H9 (cell line): ENCODE measurements around the gene HSPG2. TPM values are rescaled to one million over a fixed set of nuclear protein-coding genes. Genes with fewer than 3 reads are reported as not detected.

ENCODE experiments used
- DNase-seq: peaks from one replicate; pipeline ENCODE4 v3.0.0-alpha.2; 2017
- H2AFZ ChIP-seq: one replicate; pipeline ENCODE4 v1.6.1; 2013; ENCODE audit warnings: mild to moderate bottlenecking, low read length, control low read depth, moderate library complexity
- H2AK5ac ChIP-seq: 2 replicates; pipeline ENCODE4 v1.6.1; 2013; ENCODE audit warnings: low read length, control low read depth, mixed read lengths; ENCODE audit not compliant: insufficient read length
- H2BK120ac ChIP-seq: one replicate; pipeline ENCODE4 v1.6.1; 2013; ENCODE audit warnings: low read depth, mild to moderate bottlenecking, low read length, control low read depth, inconsistent platforms; ENCODE audit not compliant: poor library complexity, severe bottlenecking
- H2BK12ac ChIP-seq: 2 replicates; pipeline ENCODE4 v1.6.1; 2013; ENCODE audit warnings: low read length, control low read depth, mixed read lengths, low read depth; ENCODE audit not compliant: insufficient read length
- H2BK15ac ChIP-seq: 2 replicates; pipeline ENCODE4 v1.6.1; 2013; ENCODE audit warnings: low read depth, low read length, control low read depth
- H2BK20ac ChIP-seq: one replicate; pipeline ENCODE4 v1.6.1; 2013; ENCODE audit warnings: low read depth, mild to moderate bottlenecking, low read length, control low read depth, inconsistent platforms; ENCODE audit not compliant: poor library complexity, severe bottlenecking
- H2BK5ac ChIP-seq: 2 replicates; pipeline ENCODE4 v1.6.1; 2013; ENCODE audit warnings: low read length, control low read depth, mixed read lengths; ENCODE audit not compliant: insufficient read length
- H3K14ac ChIP-seq: 2 replicates; pipeline ENCODE4 v1.6.1; 2013; ENCODE audit warnings: low read length, control low read depth; ENCODE audit not compliant: insufficient read depth
- H3K18ac ChIP-seq: 2 replicates; pipeline ENCODE4 v1.6.1; 2013; ENCODE audit warnings: low read depth, mild to moderate bottlenecking, mixed read lengths, low read length, control low read depth; ENCODE audit not compliant: insufficient read length
- H3K23ac ChIP-seq: 2 replicates; pipeline ENCODE4 v1.6.1; 2013; ENCODE audit warnings: low read length, control low read depth, mixed read lengths, low read depth; ENCODE audit not compliant: insufficient read length
- H3K23me2 ChIP-seq: 2 replicates; pipeline ENCODE4 v1.6.1; 2013; ENCODE audit warnings: low read depth, mild to moderate bottlenecking, mixed read lengths, low read length, control low read depth; ENCODE audit not compliant: insufficient read length, poor library complexity, severe bottlenecking
- H3K27ac ChIP-seq: 2 replicates; pipeline ENCODE4 v1.5.1; 2013; ENCODE audit warnings: low read length, control low read depth, mixed read lengths, low read depth; ENCODE audit not compliant: insufficient read length
- H3K27me3 ChIP-seq: 2 replicates; pipeline ENCODE4 v1.6.1; 2013; ENCODE audit warnings: low read length, control low read depth, inconsistent platforms; ENCODE audit not compliant: insufficient read depth
- H3K4ac ChIP-seq: 2 replicates; pipeline ENCODE4 v1.6.1; 2013; ENCODE audit warnings: low read depth, mild to moderate bottlenecking, control low read depth, inconsistent platforms, low read length, moderate library complexity
- H3K4me1 ChIP-seq: 2 replicates; pipeline ENCODE4 v1.6.1; 2013; ENCODE audit warnings: low read length, control low read depth, inconsistent platforms; ENCODE audit not compliant: insufficient read depth
- H3K4me2 ChIP-seq: 2 replicates; pipeline ENCODE4 v1.6.1; 2013; ENCODE audit warnings: low read length, control low read depth, mixed read lengths; ENCODE audit not compliant: insufficient read length, insufficient read depth
- H3K56ac ChIP-seq: 2 replicates; pipeline ENCODE4 v1.6.1; 2013; ENCODE audit warnings: low read depth, mild to moderate bottlenecking, mixed read lengths, low read length, control low read depth; ENCODE audit not compliant: insufficient read length
- H3K79me1 ChIP-seq: 2 replicates; pipeline ENCODE4 v1.6.1; 2013; ENCODE audit warnings: low read depth, mild to moderate bottlenecking, moderate library complexity, low read length, control low read depth, inconsistent platforms; ENCODE audit not compliant: insufficient read depth, poor library complexity, severe bottlenecking
- H3K79me2 ChIP-seq: 2 replicates; pipeline ENCODE4 v1.6.1; 2013; ENCODE audit warnings: low read length, control low read depth, inconsistent platforms; ENCODE audit not compliant: insufficient read depth
- H3K9ac ChIP-seq: 2 replicates; pipeline ENCODE4 v1.6.1; 2013; ENCODE audit warnings: low read length, control low read depth, mixed read lengths; ENCODE audit not compliant: insufficient read length; ENCODE audit errors: extremely low read depth
- H3K9me3 ChIP-seq: one replicate; pipeline ENCODE4 v1.6.1; 2013; ENCODE audit warnings: low read depth, low read length, inconsistent platforms; ENCODE audit not compliant: control insufficient read depth
- H3T11ph ChIP-seq: one replicate; pipeline ENCODE4 v1.6.1; 2013; ENCODE audit warnings: mild to moderate bottlenecking, low read length, control low read depth, inconsistent platforms
- H4K20me1 ChIP-seq: one replicate; pipeline ENCODE4 v1.6.1; 2013; ENCODE audit not compliant: control insufficient read depth, insufficient read length, insufficient read depth
- H4K5ac ChIP-seq: 2 replicates; pipeline ENCODE4 v1.6.1; 2013; ENCODE audit warnings: low read depth, mild to moderate bottlenecking, mixed read lengths, low read length, control low read depth; ENCODE audit not compliant: insufficient read length
- H4K8ac ChIP-seq: replicated peaks from 2 replicates; pipeline ENCODE4 v1.6.1; 2013; ENCODE audit warnings: low read length, control low read depth, mixed read lengths, low read depth; ENCODE audit not compliant: insufficient read length
- H4K91ac ChIP-seq: 2 replicates; pipeline ENCODE4 v1.6.1; 2013; ENCODE audit warnings: low read depth, mild to moderate bottlenecking, moderate library complexity, mixed read lengths, low read length, control low read depth; ENCODE audit not compliant: insufficient read length
- H3K27ac Mint-ChIP-seq, 3 experiments: 2 replicates in 2 of 3; 3 replicates in 1 of 3; pipeline ENCODE4 v1.8.0; 2020 to 2021; ENCODE audit warnings: mixed read lengths in 3 of 3, mild to moderate bottlenecking in 1 of 3, moderate library complexity in 1 of 3
- H3K27me3 Mint-ChIP-seq: 2 replicates; pipeline ENCODE4 v1.8.0; 2021; ENCODE audit warnings: low read depth, mild to moderate bottlenecking, moderate library complexity, mixed read lengths
- H3K36me3 Mint-ChIP-seq, 3 experiments: 2 replicates in 2 of 3; 3 replicates in 1 of 3; pipeline ENCODE4 v1.8.0; 2020 to 2021; ENCODE audit warnings: low read depth in 3 of 3, mixed read lengths in 3 of 3; ENCODE audit not compliant: insufficient read depth in 1 of 3
- H3K4me1 Mint-ChIP-seq, 2 experiments: 2 replicates each; pipeline ENCODE4 v1.8.0; 2020; ENCODE audit warnings: mixed read lengths in 2 of 2
- H3K4me3 Mint-ChIP-seq, 2 experiments: 2 replicates in 1 of 2; 3 replicates in 1 of 2; pipeline ENCODE4 v1.8.0; 2020 to 2021; ENCODE audit warnings: mild to moderate bottlenecking in 2 of 2, mixed read lengths in 2 of 2, moderate library complexity in 1 of 2
- H3K9me3 Mint-ChIP-seq, 2 experiments: 2 replicates in 1 of 2; 3 replicates in 1 of 2; pipeline ENCODE4 v1.8.0; 2020; ENCODE audit warnings: mild to moderate bottlenecking in 2 of 2, mixed read lengths in 2 of 2, moderate library complexity in 1 of 2
- CTCF ChIP-seq: fragments of 200-600 bp; sonication (generic); conservative IDR thresholded peaks from 3 replicates; pipeline ENCODE4 v1.8.0; 2021; ENCODE audit warnings: antibody characterized with exemption, mild to moderate bottlenecking
- WGBS: extraction: QIAGEN DNeasy Blood & Tissue Kit; methylation state at CpG from one replicate; pipeline ENCODE4 v1.1.7; 2013; ENCODE audit warnings: missing lambda C conversion rate, low lambda C conversion rate, mixed read lengths; ENCODE audit not compliant: insufficient read length; ENCODE audit errors: extremely low coverage; 5-methylcytosine and 5-hydroxymethylcytosine counted together
- total RNA-seq: library from RNA; stranded (reverse); gene quantifications from 2 replicates; pipeline ENCODE4 v1.2.1, GENCODE V29; 2021

Gene HSPG2
- total RNA-seq, 1 experiment from 2014 or later = 90.0 TPM

GRCh38 chr1:21902026-21903012, 34.8 kb downstream of the HSPG2 start:
- H3K27ac ChIP-seq = no peak overlapping the region
- no peak overlapping the region for H2BK120ac ChIP-seq
- H3K56ac ChIP-seq = no peak overlapping the region
- H4K91ac ChIP-seq = no peak overlapping the region
- TF ChIP-seq CTCF = no peak
- H4K20me1 ChIP-seq = no peaks in the 10 kb centered on the region
- H3K4me2 ChIP-seq = no peak overlapping the region
- Mint-ChIP-seq H3K27ac (peak overlapping the region in 2 of 3 experiments; percentile 85 to 91; a peak in 2 of 7 replicates), H3K27me3 (no peaks in the 10 kb centered on the region), H3K36me3 (peaks cover 0 to 4% (median 4%) of the 10 kb centered on the region in 3 experiments; a peak in 5 of 7 replicates), H3K4me1 (peaks cover 17 to 29% of the 10 kb centered on the region in 2 experiments), H3K4me3 (no peak overlapping the region), H3K9me3 (no peaks in the 10 kb centered on the region; a peak in 1 of 5 replicates)
- H3K9ac ChIP-seq = peak overlapping the region; percentile 9
- H2BK15ac ChIP-seq = no peak overlapping the region
- no peaks in the 10 kb centered on the region for H3K79me1 ChIP-seq
- H4K8ac ChIP-seq = no peak overlapping the region
- no peaks in the 10 kb centered on the region for H3K9me3 ChIP-seq
- H2BK5ac ChIP-seq = no peak overlapping the region
- no peaks in the 10 kb centered on the region for H3K27me3 ChIP-seq
- H2BK12ac ChIP-seq = no peak overlapping the region
- no peak overlapping the region for H3T11ph ChIP-seq
- H2AFZ ChIP-seq = no peak overlapping the region
- no peak overlapping the region for H3K4ac ChIP-seq
- H3K14ac ChIP-seq = no peak overlapping the region
- H4K5ac ChIP-seq = no peak overlapping the region
- no peak overlapping the region for H3K18ac ChIP-seq
- WGBS = no CpG with 5 or more reads among the region's 20 CpGs
- H2BK20ac ChIP-seq = no peak overlapping the region
- no peaks in the 10 kb centered on the region for H3K79me2 ChIP-seq
- no peak overlapping the region for H3K23ac ChIP-seq
- H3K23me2 ChIP-seq = no peaks in the 10 kb centered on the region
- no peak for DNase-seq
- H3K4me1 ChIP-seq = no peaks in the 10 kb centered on the region
- H2AK5ac ChIP-seq = no peak overlapping the region
